ENCODE data around the gene MLXIP.

GRCh38 chr12:122140467-122141257 lies 62.1 kb downstream of the MLXIP start:
- TF ChIP-seq, protein P1, sequence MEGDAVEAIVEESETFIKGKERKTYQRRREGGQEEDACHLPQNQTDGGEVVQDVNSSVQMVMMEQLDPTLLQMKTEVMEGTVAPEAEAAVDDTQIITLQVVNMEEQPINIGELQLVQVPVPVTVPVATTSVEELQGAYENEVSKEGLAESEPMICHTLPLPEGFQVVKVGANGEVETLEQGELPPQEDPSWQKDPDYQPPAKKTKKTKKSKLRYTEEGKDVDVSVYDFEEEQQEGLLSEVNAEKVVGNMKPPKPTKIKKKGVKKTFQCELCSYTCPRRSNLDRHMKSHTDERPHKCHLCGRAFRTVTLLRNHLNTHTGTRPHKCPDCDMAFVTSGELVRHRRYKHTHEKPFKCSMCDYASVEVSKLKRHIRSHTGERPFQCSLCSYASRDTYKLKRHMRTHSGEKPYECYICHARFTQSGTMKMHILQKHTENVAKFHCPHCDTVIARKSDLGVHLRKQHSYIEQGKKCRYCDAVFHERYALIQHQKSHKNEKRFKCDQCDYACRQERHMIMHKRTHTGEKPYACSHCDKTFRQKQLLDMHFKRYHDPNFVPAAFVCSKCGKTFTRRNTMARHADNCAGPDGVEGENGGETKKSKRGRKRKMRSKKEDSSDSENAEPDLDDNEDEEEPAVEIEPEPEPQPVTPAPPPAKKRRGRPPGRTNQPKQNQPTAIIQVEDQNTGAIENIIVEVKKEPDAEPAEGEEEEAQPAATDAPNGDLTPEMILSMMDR (conservative IDR thresholded peaks at IDR 0.05; ENCODE audit: low read length), result no peak
- TF ChIP-seq EZH2phosphoT487 (IDR thresholded peaks at IDR 0.05; ENCODE audit: borderline replicate concordance), result no peak

All from Loucy (cell line).